Nephron (organoid): ENCODE results near the gene AFMID.

Experiments used
- H3K27ac Mint-ChIP-seq, 3 experiments: 2 replicates each; pipeline ENCODE4 v1.8.0; 2020; ENCODE audit warnings: mixed read lengths in 3 of 3, mild to moderate bottlenecking in 2 of 3, moderate library complexity in 1 of 3
- H3K27me3 Mint-ChIP-seq: 2 replicates; pipeline ENCODE4 v1.8.0; 2021; ENCODE audit warnings: low read depth, mild to moderate bottlenecking, moderate library complexity, mixed read lengths
- H3K36me3 Mint-ChIP-seq: 2 replicates; pipeline ENCODE4 v1.8.0; 2020; ENCODE audit warnings: low read depth, mixed read lengths
- H3K4me1 Mint-ChIP-seq: 2 replicates; pipeline ENCODE4 v1.8.0; 2020; ENCODE audit warnings: mixed read lengths
- H3K4me3 Mint-ChIP-seq, 3 experiments: 2 replicates each; pipeline ENCODE4 v1.8.0; 2020; ENCODE audit warnings: mild to moderate bottlenecking in 3 of 3, mixed read lengths in 3 of 3, moderate library complexity in 2 of 3
- H3K9me3 Mint-ChIP-seq: 2 replicates; pipeline ENCODE4 v1.8.0; 2020; ENCODE audit warnings: mixed read lengths
- CTCF ChIP-seq, 3 experiments: fragments of 200-600 bp; sonication (generic); IDR thresholded peaks; one replicate each; pipeline ENCODE4 v1.5.0; 2021; ENCODE audit warnings: antibody characterized with exemption in 3 of 3; ENCODE audit not compliant: unreplicated experiment in 3 of 3

AFMID gene

GRCh38 chr17:78210111-78210510, 22.9 kb downstream of the AFMID start:
- H3K27ac Mint-ChIP-seq = no peak overlapping the region
- H3K4me1 Mint-ChIP-seq = peaks cover 4% of the 10 kb centered on the region
- no peak for TF ChIP-seq CTCF (IDR thresholded peaks at IDR 0.05; ENCODE audit: unreplicated experiment in 3 of 3)
- H3K9me3 Mint-ChIP-seq = no peaks in the 10 kb centered on the region
- peaks cover 7% of the 10 kb centered on the region for H3K36me3 Mint-ChIP-seq
- H3K4me3 Mint-ChIP-seq = no peak overlapping the region
- no peaks in the 10 kb centered on the region for H3K27me3 Mint-ChIP-seq

GRCh38 chr17:78211032-78211431, 23.9 kb downstream of the AFMID start:
- Mint-ChIP-seq H3K9me3 (no peaks in the 10 kb centered on the region), H3K36me3 (peaks cover 7% of the 10 kb centered on the region), H3K27ac (no peak overlapping the region), H3K4me1 (peaks cover 4% of the 10 kb centered on the region), H3K4me3 (no peak overlapping the region), H3K27me3 (no peaks in the 10 kb centered on the region)
- TF ChIP-seq CTCF (IDR thresholded peaks at IDR 0.05; ENCODE audit: unreplicated experiment in 3 of 3) = no peak

GRCh38 chr17:78214016-78214705, 27.0 kb downstream of the AFMID start, which contains the start of gene BIRC5:
TSS of gene BIRC5 (plus strand) at chr17:78214253. CDS start at chr17:78214317, 64 bp downstream.
- H3K27me3 Mint-ChIP-seq = no peaks in the 10 kb centered on the region
- H3K4me1 Mint-ChIP-seq = peaks cover 10% of the 10 kb centered on the region
- H3K27ac Mint-ChIP-seq = peak within 1 kb of the TSS; percentile 35 to 89 (median 75)

GRCh38 chr17:78214706-78215061, 27.5 kb downstream of the AFMID start:
- Mint-ChIP-seq H3K27ac (peak overlapping the region; percentile 35 to 89 (median 75)), H3K36me3 (peaks cover 12% of the 10 kb centered on the region), H3K4me1 (peaks cover 14% of the 10 kb centered on the region), H3K9me3 (no peaks in the 10 kb centered on the region), H3K4me3 (peak overlapping the region; percentile 89 to 91 (median 91)), H3K27me3 (no peaks in the 10 kb centered on the region)
- TF ChIP-seq CTCF (IDR thresholded peaks at IDR 0.05; ENCODE audit: unreplicated experiment in 3 of 3) = no peak

More at GRCh38 chr17:78214016-78214705, 27.0 kb downstream of the AFMID start, which contains the start of gene BIRC5:
- no peak for TF ChIP-seq CTCF (IDR thresholded peaks at IDR 0.05; ENCODE audit: unreplicated experiment in 3 of 3)
- Mint-ChIP-seq H3K4me3 (peak within 1 kb of the TSS; percentile 89 to 91 (median 91)), H3K9me3 (no peaks in the 10 kb centered on the region), H3K36me3 (peaks cover 7% of the 10 kb centered on the region)

GRCh38 chr17:78219396-78220150, 32.4 kb downstream of the AFMID start:
- Mint-ChIP-seq H3K4me3 (no peak overlapping the region), H3K27ac (peak overlapping the region in 2 of 3 experiments; percentile 44 to 61), H3K27me3 (peaks cover 8% of the 10 kb centered on the region), H3K36me3 (peaks cover 38% of the 10 kb centered on the region), H3K9me3 (no peaks in the 10 kb centered on the region), H3K4me1 (peaks cover 31% of the 10 kb centered on the region)
- no peak for TF ChIP-seq CTCF (IDR thresholded peaks at IDR 0.05; ENCODE audit: unreplicated experiment in 3 of 3)
